GM12878 (cell line): ENCODE results near the gene ETV6.

Experiments used
- CREM ChIP-seq: IDR thresholded peaks from 2 replicates; pipeline ENCODE4 v1.6.1; 2014; ENCODE audit warnings: antibody characterized with exemption, low read depth
- NRF1 ChIP-seq: conservative IDR thresholded peaks from 2 replicates; pipeline ENCODE4 v1.6.1; 2011; ENCODE audit warnings: mild to moderate bottlenecking, low read depth, low read length, improper control_type of control experiment
- POLR2A ChIP-seq: IDR thresholded peaks from 2 replicates; pipeline ENCODE4 v1.6.1; 2011; ENCODE audit warnings: low read depth, mild to moderate bottlenecking, low read length
- RAD51 ChIP-seq: fragments of 450-650 bp; IDR thresholded peaks from 2 replicates; pipeline ENCODE4 v1.6.1; 2016; ENCODE audit warnings: moderate library complexity, mild to moderate bottlenecking, inconsistent platforms
- SRF ChIP-seq, 2 experiments: IDR thresholded peaks; 2 replicates each; pipeline ENCODE4 v1.6.1; 2011; ENCODE audit warnings: low read depth in 2 of 2, low read length in 2 of 2, mild to moderate bottlenecking in 1 of 2, moderate library complexity in 1 of 2
- ZSCAN29 ChIP-seq: fragments of 450-650 bp; IDR thresholded peaks from 2 replicates; pipeline ENCODE4 v1.6.1; 2017; ENCODE audit warnings: mild to moderate bottlenecking, moderate library complexity
- TF ChIP-seq, protein P1 (sequence below): IDR thresholded peaks from 2 replicates; pipeline ENCODE4 v1.6.1; 2012; ENCODE audit warnings: mild to moderate bottlenecking, low read depth, low read length
- TF ChIP-seq, protein P2 (sequence below), 3 experiments: IDR thresholded peaks in 2 of 3; conservative IDR thresholded peaks in 1 of 3; 2 replicates each; pipeline ENCODE4 v1.5.1; 2011; ENCODE audit warnings: low read depth in 3 of 3, low read length in 3 of 3, mild to moderate bottlenecking in 3 of 3, control low read depth in 2 of 3, moderate library complexity in 2 of 3, inconsistent platforms in 1 of 3, mixed read lengths in 1 of 3; ENCODE audit not compliant: control insufficient read depth in 2 of 3, insufficient read depth in 1 of 3; ENCODE audit errors: extremely low read depth in 1 of 3
- TF ChIP-seq, protein P3 (sequence below): IDR thresholded peaks from 2 replicates; pipeline ENCODE4 v1.6.1; 2012; ENCODE audit warnings: low read depth, low read length, improper control_type of control experiment
- TF ChIP-seq, protein P4 (sequence below): fragments of 150-350 bp; IDR thresholded peaks from 2 replicates; pipeline ENCODE4 v1.6.1; 2014; ENCODE audit warnings: mild to moderate bottlenecking, low read depth, low read length

DNA sequence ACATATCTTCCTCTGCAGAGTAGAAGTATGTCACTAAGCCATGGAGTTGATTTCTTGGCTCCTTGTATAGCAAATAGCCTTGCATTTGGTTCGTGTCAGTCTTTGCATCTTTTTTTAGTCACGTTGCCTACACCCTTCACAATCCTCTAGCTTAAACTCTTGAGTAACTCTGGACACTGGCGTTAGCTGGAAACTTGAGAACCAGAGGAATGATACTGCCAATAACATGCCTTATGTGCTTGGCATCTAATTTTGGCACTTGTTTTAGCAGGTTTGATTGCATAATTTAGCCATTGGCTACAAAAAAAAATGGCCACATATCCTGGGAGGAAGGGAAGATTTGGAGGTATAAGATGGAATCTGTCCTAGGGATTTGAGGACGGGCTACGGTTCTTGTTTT is 136.2 kb downstream of the ETV6 start:
- TF ChIP-seq, protein P1, sequence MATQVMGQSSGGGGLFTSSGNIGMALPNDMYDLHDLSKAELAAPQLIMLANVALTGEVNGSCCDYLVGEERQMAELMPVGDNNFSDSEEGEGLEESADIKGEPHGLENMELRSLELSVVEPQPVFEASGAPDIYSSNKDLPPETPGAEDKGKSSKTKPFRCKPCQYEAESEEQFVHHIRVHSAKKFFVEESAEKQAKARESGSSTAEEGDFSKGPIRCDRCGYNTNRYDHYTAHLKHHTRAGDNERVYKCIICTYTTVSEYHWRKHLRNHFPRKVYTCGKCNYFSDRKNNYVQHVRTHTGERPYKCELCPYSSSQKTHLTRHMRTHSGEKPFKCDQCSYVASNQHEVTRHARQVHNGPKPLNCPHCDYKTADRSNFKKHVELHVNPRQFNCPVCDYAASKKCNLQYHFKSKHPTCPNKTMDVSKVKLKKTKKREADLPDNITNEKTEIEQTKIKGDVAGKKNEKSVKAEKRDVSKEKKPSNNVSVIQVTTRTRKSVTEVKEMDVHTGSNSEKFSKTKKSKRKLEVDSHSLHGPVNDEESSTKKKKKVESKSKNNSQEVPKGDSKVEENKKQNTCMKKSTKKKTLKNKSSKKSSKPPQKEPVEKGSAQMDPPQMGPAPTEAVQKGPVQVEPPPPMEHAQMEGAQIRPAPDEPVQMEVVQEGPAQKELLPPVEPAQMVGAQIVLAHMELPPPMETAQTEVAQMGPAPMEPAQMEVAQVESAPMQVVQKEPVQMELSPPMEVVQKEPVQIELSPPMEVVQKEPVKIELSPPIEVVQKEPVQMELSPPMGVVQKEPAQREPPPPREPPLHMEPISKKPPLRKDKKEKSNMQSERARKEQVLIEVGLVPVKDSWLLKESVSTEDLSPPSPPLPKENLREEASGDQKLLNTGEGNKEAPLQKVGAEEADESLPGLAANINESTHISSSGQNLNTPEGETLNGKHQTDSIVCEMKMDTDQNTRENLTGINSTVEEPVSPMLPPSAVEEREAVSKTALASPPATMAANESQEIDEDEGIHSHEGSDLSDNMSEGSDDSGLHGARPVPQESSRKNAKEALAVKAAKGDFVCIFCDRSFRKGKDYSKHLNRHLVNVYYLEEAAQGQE, result no peak
- TF ChIP-seq SRF (IDR thresholded peaks at IDR 0.05; ENCODE audit: low read depth in 2 of 2, low read length in 2 of 2), result no peak
- no peak for TF ChIP-seq ZSCAN29
- no peak for TF ChIP-seq CREM
- no peak for TF ChIP-seq POLR2A
- TF ChIP-seq, protein P2, sequence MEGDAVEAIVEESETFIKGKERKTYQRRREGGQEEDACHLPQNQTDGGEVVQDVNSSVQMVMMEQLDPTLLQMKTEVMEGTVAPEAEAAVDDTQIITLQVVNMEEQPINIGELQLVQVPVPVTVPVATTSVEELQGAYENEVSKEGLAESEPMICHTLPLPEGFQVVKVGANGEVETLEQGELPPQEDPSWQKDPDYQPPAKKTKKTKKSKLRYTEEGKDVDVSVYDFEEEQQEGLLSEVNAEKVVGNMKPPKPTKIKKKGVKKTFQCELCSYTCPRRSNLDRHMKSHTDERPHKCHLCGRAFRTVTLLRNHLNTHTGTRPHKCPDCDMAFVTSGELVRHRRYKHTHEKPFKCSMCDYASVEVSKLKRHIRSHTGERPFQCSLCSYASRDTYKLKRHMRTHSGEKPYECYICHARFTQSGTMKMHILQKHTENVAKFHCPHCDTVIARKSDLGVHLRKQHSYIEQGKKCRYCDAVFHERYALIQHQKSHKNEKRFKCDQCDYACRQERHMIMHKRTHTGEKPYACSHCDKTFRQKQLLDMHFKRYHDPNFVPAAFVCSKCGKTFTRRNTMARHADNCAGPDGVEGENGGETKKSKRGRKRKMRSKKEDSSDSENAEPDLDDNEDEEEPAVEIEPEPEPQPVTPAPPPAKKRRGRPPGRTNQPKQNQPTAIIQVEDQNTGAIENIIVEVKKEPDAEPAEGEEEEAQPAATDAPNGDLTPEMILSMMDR (IDR thresholded peaks at IDR 0.05 in 2 of 3, conservative IDR thresholded peaks at IDR 0.05 in 1 of 3; ENCODE audit: control insufficient read depth in 2 of 3, extremely low read depth in 1 of 3, insufficient read depth in 1 of 3, low read depth in 3 of 3, low read length in 3 of 3), result no peak
- TF ChIP-seq, protein P3, sequence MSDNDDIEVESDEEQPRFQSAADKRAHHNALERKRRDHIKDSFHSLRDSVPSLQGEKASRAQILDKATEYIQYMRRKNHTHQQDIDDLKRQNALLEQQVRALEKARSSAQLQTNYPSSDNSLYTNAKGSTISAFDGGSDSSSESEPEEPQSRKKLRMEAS, result no peak
- TF ChIP-seq, protein P4, sequence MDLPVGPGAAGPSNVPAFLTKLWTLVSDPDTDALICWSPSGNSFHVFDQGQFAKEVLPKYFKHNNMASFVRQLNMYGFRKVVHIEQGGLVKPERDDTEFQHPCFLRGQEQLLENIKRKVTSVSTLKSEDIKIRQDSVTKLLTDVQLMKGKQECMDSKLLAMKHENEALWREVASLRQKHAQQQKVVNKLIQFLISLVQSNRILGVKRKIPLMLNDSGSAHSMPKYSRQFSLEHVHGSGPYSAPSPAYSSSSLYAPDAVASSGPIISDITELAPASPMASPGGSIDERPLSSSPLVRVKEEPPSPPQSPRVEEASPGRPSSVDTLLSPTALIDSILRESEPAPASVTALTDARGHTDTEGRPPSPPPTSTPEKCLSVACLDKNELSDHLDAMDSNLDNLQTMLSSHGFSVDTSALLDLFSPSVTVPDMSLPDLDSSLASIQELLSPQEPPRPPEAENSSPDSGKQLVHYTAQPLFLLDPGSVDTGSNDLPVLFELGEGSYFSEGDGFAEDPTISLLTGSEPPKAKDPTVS, result no peak
- no peak for TF ChIP-seq RAD51
- no peak for TF ChIP-seq NRF1
